ENCODE measurements around the gene IQSEC3. TPM values are rescaled to one million over a fixed set of nuclear protein-coding genes. Genes with fewer than 3 reads are reported as not detected.

IQSEC3 gene
- total RNA-seq, 1 experiment from 2014 or later, result 1.7 TPM

DNA sequence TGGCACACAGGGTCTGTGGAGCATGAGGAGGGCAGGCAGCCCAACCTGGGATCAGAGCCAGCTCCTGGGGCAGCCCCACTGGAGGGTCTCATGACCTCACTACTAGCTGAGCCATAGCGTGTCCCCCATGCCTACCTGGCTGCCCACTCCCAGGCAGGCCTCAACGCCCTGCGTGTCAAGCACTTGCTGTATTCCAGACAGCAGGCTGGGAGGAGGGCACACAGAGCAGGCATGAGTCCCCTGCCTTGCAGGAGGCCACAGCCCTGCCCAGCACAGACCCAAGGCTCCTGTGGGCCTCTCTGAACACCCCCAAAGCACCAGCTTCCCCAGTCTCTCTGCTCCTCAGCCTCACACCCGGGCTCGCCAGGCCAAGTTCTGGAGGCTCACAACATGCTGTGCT is 64.0 kb downstream of the IQSEC3 start:
- ATAC-seq (no peak), DNase-seq (ENCODE audit: low spot score) (no peak)
- H3K4me1 Mint-ChIP-seq, result peaks cover 8% of the 10 kb centered on the region; the same call in 1 of the 2 replicates
- CTCF ChIA-PET, result interaction anchor here (1.1 kb wide), 1 partner anchor 89 kb away, joined by 4 read pairs; no protein-coding TSS in a partner anchor
- no peak overlapping the region for H3K4me3 Mint-ChIP-seq
- no peaks in the 10 kb centered on the region for H3K36me3 Mint-ChIP-seq
- H3K9me3 Mint-ChIP-seq, result no peaks in the 10 kb centered on the region
- no peak overlapping the region for H3K27ac Mint-ChIP-seq
- TF ChIP-seq SMAD4 (CRISPR knock-in tag; IDR thresholded peaks at IDR 0.05), result no peak
- no peaks in the 10 kb centered on the region; the same call in 1 of the 2 replicates for H3K27me3 Mint-ChIP-seq (ENCODE audit: low read depth)
- POLR2A ChIA-PET, result no interaction called here

GRCh38 chr12:131008-131407 is 64.4 kb downstream of the IQSEC3 start:
- Mint-ChIP-seq H3K27me3 (ENCODE audit: low read depth) (no peaks in the 10 kb centered on the region; the same call in 1 of the 2 replicates), H3K4me3 (no peak overlapping the region), H3K9me3 (no peaks in the 10 kb centered on the region), H3K36me3 (no peaks in the 10 kb centered on the region), H3K27ac (no peak overlapping the region), H3K4me1 (peaks cover 8% of the 10 kb centered on the region; the same call in 1 of the 2 replicates)
- ATAC-seq, result no peak
- DNase-seq (ENCODE audit: low spot score), result no peak
- POLR2A ChIA-PET, result interaction anchor here (0.6 kb wide), 1 partner anchor 14 kb away, joined by 3 read pairs; no protein-coding TSS in a partner anchor
- CTCF ChIA-PET, result interaction anchor here (0.6 to 1.1 kb wide), 3 partner anchors 22 to 89 kb away, joined by 4 read pairs; no protein-coding TSS in a partner anchor
- no peak for TF ChIP-seq ETV6 (CRISPR knock-in tag; IDR thresholded peaks at IDR 0.05)
- TF ChIP-seq ZNF138 (CRISPR knock-in tag; conservative IDR thresholded peaks at IDR 0.05), result no peak
- TF ChIP-seq E2F5 (CRISPR knock-in tag; IDR thresholded peaks at IDR 0.05), result no peak
- TF ChIP-seq, protein P1, sequence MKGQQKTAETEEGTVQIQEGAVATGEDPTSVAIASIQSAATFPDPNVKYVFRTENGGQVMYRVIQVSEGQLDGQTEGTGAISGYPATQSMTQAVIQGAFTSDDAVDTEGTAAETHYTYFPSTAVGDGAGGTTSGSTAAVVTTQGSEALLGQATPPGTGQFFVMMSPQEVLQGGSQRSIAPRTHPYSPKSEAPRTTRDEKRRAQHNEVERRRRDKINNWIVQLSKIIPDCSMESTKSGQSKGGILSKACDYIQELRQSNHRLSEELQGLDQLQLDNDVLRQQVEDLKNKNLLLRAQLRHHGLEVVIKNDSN (CRISPR knock-in tag; IDR thresholded peaks at IDR 0.05), result no peak
- TF ChIP-seq, protein P2, sequence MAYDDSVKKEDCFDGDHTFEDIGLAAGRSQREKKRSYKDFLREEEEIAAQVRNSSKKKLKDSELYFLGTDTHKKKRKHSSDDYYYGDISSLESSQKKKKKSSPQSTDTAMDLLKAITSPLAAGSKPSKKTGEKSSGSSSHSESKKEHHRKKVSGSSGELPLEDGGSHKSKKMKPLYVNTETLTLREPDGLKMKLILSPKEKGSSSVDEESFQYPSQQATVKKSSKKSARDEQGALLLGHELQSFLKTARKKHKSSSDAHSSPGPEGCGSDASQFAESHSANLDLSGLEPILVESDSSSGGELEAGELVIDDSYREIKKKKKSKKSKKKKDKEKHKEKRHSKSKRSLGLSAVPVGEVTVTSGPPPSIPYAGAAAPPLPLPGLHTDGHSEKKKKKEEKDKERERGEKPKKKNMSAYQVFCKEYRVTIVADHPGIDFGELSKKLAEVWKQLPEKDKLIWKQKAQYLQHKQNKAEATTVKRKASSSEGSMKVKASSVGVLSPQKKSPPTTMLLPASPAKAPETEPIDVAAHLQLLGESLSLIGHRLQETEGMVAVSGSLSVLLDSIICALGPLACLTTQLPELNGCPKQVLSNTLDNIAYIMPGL (CRISPR knock-in tag; IDR thresholded peaks at IDR 0.05), result no peak
- no peak for TF ChIP-seq ZNF532 (CRISPR knock-in tag; IDR thresholded peaks at IDR 0.05; ENCODE audit: borderline replicate concordance)
- TF ChIP-seq, protein P3, sequence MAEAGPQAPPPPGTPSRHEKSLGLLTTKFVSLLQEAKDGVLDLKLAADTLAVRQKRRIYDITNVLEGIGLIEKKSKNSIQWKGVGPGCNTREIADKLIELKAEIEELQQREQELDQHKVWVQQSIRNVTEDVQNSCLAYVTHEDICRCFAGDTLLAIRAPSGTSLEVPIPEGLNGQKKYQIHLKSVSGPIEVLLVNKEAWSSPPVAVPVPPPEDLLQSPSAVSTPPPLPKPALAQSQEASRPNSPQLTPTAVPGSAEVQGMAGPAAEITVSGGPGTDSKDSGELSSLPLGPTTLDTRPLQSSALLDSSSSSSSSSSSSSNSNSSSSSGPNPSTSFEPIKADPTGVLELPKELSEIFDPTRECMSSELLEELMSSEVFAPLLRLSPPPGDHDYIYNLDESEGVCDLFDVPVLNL (CRISPR knock-in tag; IDR thresholded peaks at IDR 0.05; ENCODE audit: borderline replicate concordance, low read depth), result no peak
- no peak for TF ChIP-seq RELA (CRISPR knock-in tag; IDR thresholded peaks at IDR 0.05; ENCODE audit: borderline replicate concordance)
- no peak for TF ChIP-seq TEAD1 (CRISPR knock-in tag; IDR thresholded peaks at IDR 0.05)
- TF ChIP-seq, protein P4, sequence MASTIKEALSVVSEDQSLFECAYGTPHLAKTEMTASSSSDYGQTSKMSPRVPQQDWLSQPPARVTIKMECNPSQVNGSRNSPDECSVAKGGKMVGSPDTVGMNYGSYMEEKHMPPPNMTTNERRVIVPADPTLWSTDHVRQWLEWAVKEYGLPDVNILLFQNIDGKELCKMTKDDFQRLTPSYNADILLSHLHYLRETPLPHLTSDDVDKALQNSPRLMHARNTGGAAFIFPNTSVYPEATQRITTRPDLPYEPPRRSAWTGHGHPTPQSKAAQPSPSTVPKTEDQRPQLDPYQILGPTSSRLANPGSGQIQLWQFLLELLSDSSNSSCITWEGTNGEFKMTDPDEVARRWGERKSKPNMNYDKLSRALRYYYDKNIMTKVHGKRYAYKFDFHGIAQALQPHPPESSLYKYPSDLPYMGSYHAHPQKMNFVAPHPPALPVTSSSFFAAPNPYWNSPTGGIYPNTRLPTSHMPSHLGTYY (CRISPR knock-in tag; IDR thresholded peaks at IDR 0.05), result no peak
- no peak for TF ChIP-seq TEAD4 (CRISPR knock-in tag; IDR thresholded peaks at IDR 0.05)
- TF ChIP-seq, protein P5, sequence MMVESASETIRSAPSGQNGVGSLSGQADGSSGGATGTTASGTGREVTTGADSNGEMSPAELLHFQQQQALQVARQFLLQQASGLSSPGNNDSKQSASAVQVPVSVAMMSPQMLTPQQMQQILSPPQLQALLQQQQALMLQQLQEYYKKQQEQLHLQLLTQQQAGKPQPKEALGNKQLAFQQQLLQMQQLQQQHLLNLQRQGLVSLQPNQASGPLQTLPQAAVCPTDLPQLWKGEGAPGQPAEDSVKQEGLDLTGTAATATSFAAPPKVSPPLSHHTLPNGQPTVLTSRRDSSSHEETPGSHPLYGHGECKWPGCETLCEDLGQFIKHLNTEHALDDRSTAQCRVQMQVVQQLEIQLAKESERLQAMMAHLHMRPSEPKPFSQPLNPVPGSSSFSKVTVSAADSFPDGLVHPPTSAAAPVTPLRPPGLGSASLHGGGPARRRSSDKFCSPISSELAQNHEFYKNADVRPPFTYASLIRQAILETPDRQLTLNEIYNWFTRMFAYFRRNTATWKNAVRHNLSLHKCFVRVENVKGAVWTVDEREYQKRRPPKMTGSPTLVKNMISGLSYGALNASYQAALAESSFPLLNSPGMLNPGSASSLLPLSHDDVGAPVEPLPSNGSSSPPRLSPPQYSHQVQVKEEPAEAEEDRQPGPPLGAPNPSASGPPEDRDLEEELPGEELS (CRISPR knock-in tag; IDR thresholded peaks at IDR 0.05), result no peak
- TF ChIP-seq SMAD3 (CRISPR knock-in tag; IDR thresholded peaks at IDR 0.05; ENCODE audit: borderline replicate concordance), result no peak
- no peak for TF ChIP-seq PRDM15 (CRISPR knock-in tag; IDR thresholded peaks at IDR 0.05)
- TF ChIP-seq SP1 (CRISPR knock-in tag; conservative IDR thresholded peaks at IDR 0.05), result no peak
